Activated CD8-positive, alpha-beta T cell treated with anti-CD3 and anti-CD28 coated beads for 36 hours (primary cell): ENCODE results near the gene PRPF8. TPM values are rescaled to one million over a fixed set of nuclear protein-coding genes. Genes with fewer than 3 reads are reported as not detected.

Experiments
- ATAC-seq: fragments of 200-7000 bp; cut with Tn5 transposase; one replicate; pipeline ENCODE4 v1.10.0; 2021; ENCODE audit warnings: mild to moderate bottlenecking, moderate library complexity
- CTCF ChIA-PET: fragments of 350-600 bp; sonication (Branson Sonifier 250); formaldehyde crosslinking; loops from one replicate; lab custom pipeline; 2021; ENCODE audit warnings: antibody characterized with exemption; lab: Charles Lee
- POLR2A ChIA-PET: fragments of 350-600 bp; sonication (Branson Sonifier 250); formaldehyde crosslinking; loops from one replicate; lab custom pipeline; 2021; ENCODE audit warnings: antibody characterized with exemption; lab: Charles Lee
- DNase-seq: peaks from one replicate; pipeline ENCODE4 v3.0.0-alpha.2; 2020
- H3K27ac Mint-ChIP-seq: one replicate; pipeline ENCODE4 v1.8.0; 2021; ENCODE audit warnings: mild to moderate bottlenecking, mixed read lengths
- H3K27me3 Mint-ChIP-seq: one replicate; pipeline ENCODE4 v1.8.0; 2021; ENCODE audit warnings: mixed read lengths
- H3K36me3 Mint-ChIP-seq: one replicate; pipeline ENCODE4 v1.8.0; 2021; ENCODE audit warnings: low read depth, mixed read lengths
- H3K4me1 Mint-ChIP-seq: one replicate; pipeline ENCODE4 v1.8.0; 2021; ENCODE audit warnings: low read depth, mixed read lengths
- H3K4me3 Mint-ChIP-seq: one replicate; pipeline ENCODE4 v1.8.0; 2021; ENCODE audit warnings: mild to moderate bottlenecking, moderate library complexity, mixed read lengths
- H3K9me3 Mint-ChIP-seq: one replicate; pipeline ENCODE4 v1.8.0; 2021; ENCODE audit warnings: mixed read lengths
- CTCF ChIP-seq: fragments of 200-600 bp; IDR thresholded peaks from one replicate; pipeline ENCODE4 v1.8.0; 2022; ENCODE audit warnings: antibody characterized with exemption, mild to moderate bottlenecking
- intact Hi-C: fragments of 100-400 bp; cut with micrococcal nuclease; formaldehyde crosslinking; loops from one replicate; pipeline ENCODE4 v1.10.0; 2022
- total RNA-seq, 2 experiments: library from RNA; stranded (reverse); gene quantifications; one replicate each; pipeline ENCODE4 v1.2.3, GENCODE V29; 2021

Gene PRPF8
- total RNA-seq, 2 experiments from 2014 or later = 370 to 428 TPM

GRCh38 chr17:1731194-1731506 is 46.5 kb upstream of the PRPF8 start:
- Mint-ChIP-seq H3K27me3 (no peaks in the 10 kb centered on the region), H3K36me3 (peaks cover 6% of the 10 kb centered on the region), H3K4me3 (no peak overlapping the region), H3K4me1 (peaks cover 16% of the 10 kb centered on the region), H3K27ac (no peak overlapping the region), H3K9me3 (no peaks in the 10 kb centered on the region)
- no peak for DNase-seq
- CTCF ChIA-PET = interaction anchor here (1.0 to 2.4 kb wide), 2 partner anchors 10 to 15 kb away, joined by 3 to 8 read pairs; no protein-coding TSS in a partner anchor
- ATAC-seq = no peak
- intact Hi-C loops = no loop called here
- POLR2A ChIA-PET = interaction anchor here (0.6 to 3.0 kb wide), 3 partner anchors 31 to 527 kb away, joined by 3 to 8 read pairs (median 3); partner anchors contain the start of gene SERPINF1
- TF ChIP-seq CTCF = no peak

- Mint-ChIP-seq H3K4me3 (no peak overlapping the region), H3K36me3 (peaks cover 6% of the 10 kb centered on the region), H3K9me3 (no peaks in the 10 kb centered on the region), H3K4me1 (peaks cover 20% of the 10 kb centered on the region), H3K27me3 (no peaks in the 10 kb centered on the region), H3K27ac (no peak overlapping the region)
- CTCF ChIA-PET = interaction anchor here (1.0 to 2.4 kb wide), 2 partner anchors 9 to 14 kb away, joined by 3 to 8 read pairs; no protein-coding TSS in a partner anchor
- DNase-seq (no peak), ATAC-seq (no peak)
- intact Hi-C loops = no loop called here
- no peak for TF ChIP-seq CTCF
- POLR2A ChIA-PET = interaction anchor here (0.6 to 3.0 kb wide), 3 partner anchors 11 to 53 kb away, joined by 3 to 8 read pairs (median 3); partner anchors contain the start of gene SERPINF1
Observed at GRCh38 chr17:1730326-1731193, 45.9 kb upstream of the PRPF8 start.

GRCh38 chr17:1729966-1730325 is 45.3 kb upstream of the PRPF8 start:
- ChIA-PET POLR2A (no interaction called here), CTCF (no interaction called here)
- Mint-ChIP-seq H3K27ac (no peak overlapping the region), H3K27me3 (no peaks in the 10 kb centered on the region), H3K4me1 (peaks cover 24% of the 10 kb centered on the region), H3K36me3 (peaks cover 6% of the 10 kb centered on the region), H3K9me3 (no peaks in the 10 kb centered on the region), H3K4me3 (no peak overlapping the region)
- intact Hi-C loops = loop anchor here (10.0 kb wide), 1 partner anchor 45 kb away; no protein-coding TSS in a partner anchor
- no peak for TF ChIP-seq CTCF
- no peak for ATAC-seq
- no peak for DNase-seq

GRCh38 chr17:1727876-1728630 is 43.4 kb upstream of the PRPF8 start:
- Mint-ChIP-seq H3K4me1 (peaks cover 28% of the 10 kb centered on the region), H3K36me3 (peaks cover 6% of the 10 kb centered on the region), H3K9me3 (no peaks in the 10 kb centered on the region), H3K4me3 (no peak overlapping the region), H3K27ac (no peak overlapping the region), H3K27me3 (no peaks in the 10 kb centered on the region)
- DNase-seq (no peak), ATAC-seq (no peak)
- intact Hi-C loops = loop anchor here (10.0 kb wide), 1 partner anchor 47 kb away; no protein-coding TSS in a partner anchor
- CTCF ChIA-PET = interaction anchor here (1.0 to 1.4 kb wide), 2 partner anchors 41 to 58 kb away, joined by 3 read pairs; no protein-coding TSS in a partner anchor
- no peak for TF ChIP-seq CTCF
- POLR2A ChIA-PET = interaction anchor here (1.5 kb wide), 1 partner anchor 8 kb away, joined by 3 read pairs; no protein-coding TSS in a partner anchor
